HG03097 (cell line): ENCODE measurements around the gene AFF3.

ENCODE experiments used
- ATAC-seq: cut with Tn5 transposase; IDR thresholded peaks from one replicate; pipeline ENCODE4 v1.9.1; 2021; ENCODE audit not compliant: unreplicated experiment, low FRiP score

Gene AFF3

DNA sequence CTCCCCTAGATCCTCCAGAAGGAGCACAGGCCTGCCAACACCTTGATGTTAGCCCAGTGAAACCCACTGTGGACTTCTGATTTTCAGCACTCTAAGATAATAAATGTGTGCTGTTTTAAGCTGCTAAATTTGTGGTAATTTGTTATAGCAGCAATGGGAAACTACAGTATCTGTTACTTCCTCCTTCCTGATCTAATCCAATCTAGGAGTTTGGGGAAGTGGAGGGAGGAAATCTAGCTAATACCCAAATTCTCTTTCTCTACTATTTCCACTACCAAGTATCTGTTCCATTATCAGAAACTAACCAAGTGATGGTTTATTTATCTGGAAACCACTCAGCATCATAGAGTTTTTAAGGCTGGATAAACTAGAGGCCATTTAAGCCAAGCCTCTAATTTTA lies 64.9 kb downstream of the AFF3 start:
- ATAC-seq, result no peak

DNA sequence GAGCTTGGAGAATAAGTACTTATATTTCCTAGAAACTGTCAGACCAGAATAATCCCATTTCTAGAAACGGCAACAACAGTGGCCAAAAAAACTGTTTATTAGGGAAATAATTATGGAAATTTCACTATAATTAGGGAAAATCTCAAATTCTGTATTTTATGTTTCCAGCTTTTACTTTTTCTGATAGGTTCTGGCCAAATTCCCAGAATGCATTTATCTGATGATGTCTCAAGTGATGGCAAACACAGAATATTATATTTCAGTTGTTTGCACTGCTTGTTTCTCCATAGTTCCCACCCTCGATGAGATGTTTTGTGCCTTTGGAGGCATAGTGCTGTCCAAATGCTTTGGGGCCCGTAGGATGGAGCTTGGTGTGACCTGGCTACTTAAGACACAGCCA lies 66.9 kb downstream of the AFF3 start:
- ATAC-seq, result no peak

DNA sequence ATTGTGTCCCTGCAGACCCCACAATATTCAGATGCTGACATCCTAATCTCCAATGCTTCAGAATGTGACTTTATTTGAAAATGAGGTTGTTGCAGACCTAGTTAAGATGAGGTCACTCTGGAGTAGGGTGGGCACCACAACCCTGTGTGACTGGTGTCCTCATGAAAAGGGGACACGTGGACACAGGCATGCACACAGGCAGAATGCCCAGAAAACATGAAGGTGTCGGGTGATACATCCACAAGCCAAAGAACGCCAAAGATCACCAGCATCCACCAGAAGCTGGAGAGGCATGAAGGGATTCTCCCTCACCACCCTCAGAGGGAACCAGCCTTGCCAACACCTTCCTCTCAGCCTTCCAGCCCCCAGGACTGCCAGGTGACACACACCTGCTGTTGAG lies 69.3 kb downstream of the AFF3 start:
- no peak for ATAC-seq

DNA sequence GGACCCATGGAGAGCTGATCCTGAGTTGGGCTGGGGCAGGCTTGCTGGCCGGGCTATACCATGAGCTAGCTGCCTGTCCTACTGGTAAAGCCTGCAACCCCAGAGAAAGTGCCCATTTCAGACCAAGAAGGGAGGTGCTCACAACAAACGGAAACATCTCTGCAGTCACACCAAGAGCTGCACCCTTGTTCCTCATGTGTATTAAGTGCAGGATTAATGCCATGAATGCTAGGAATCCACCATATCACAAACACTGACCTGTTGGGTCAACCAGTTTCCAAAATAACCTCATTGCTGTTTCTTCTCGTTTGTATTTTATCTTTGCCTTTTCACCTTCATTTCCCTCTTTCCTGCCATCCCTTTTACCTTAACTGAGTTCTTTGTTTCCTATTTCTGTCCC lies 69.9 kb downstream of the AFF3 start:
- ATAC-seq, result no peak

DNA sequence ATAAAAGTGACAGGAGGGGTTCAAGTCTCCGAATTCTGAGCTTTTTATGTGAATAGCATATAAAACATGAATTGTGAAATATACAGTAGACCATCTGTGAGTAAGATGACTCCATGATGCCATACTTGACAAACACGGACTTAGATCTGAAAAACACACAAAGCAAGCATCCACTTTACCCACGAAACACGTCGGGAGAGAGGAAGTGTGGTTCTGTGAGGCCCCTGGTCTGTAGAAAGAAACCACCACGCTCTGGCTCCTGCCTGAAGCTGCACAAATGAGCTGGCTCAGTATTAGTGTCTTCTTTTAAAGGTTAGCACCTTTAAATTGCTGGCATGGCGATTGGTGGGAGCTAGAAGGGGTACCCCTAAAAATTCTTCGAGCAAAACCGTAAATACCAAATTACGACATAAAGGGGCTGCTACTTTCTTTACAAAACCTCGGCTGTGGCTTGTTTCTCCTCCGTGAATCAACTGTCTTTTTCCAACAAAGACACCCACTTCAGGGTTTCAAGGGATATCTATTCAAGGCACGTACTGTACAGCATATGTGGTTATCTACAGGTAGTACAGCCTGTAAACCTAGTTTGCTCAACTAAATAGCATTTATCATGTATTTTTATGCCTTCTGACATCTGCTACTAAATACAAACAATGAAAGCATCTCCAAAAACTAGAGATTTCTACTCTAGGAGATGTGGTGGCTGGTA lies 70.9 kb downstream of the AFF3 start:
- no peak for ATAC-seq

DNA sequence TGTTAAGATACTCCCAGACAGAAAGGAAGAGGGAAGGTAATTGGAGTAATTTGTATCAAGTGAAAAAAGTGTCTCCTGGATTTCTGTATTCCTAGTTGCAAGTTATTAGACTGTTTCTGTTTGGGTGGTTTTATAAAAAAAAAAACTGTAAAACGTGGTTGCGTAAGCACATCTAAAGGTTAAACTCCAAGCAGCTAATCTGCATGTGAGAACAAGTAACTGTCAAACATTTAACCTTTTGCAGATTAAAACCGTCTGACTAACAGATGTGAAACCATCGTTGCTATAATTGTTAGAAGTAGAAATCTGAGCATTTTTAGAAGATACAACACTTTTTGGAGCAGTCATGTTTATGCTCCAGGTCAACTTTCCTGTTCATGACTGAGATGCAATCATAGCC lies 72.3 kb downstream of the AFF3 start:
- no peak for ATAC-seq

DNA sequence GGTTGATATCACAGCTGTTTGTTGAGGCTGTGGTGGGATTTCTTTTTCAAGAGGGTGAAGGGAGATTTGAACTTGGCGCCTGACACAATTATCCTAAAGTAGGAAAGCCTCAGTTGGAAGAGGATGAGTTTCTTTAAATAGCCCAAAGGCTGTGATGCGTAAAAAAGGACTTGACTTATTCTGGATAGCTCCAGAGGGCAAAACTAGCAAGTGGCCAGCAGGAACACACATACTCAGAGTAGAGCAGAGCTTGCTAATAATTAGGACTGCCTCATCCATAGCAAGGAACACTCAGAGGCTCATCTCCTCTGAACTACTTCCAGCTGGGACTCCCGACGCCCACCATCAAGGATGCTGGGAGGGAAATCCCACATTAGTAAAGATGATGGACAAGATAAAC lies 74.0 kb downstream of the AFF3 start:
- ATAC-seq, result no peak

DNA sequence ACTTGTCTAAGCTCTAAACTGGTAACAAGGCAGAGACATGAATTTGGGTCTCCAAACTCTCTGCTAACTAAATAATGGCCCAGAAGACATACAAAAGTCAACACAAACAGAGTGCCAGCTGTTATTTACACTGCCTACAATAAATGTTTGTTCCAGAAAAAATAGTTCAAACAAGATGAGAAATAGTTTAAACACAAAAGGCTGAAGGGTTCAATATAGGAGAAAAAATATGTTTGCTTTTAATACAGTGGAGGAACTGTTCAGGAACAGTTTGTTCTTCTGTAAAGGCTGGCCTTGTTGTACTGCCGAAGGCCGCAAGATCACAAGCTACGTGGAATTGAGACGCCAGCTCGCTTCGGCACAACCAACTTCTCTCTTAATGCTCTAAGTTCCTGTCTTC lies 74.6 kb downstream of the AFF3 start:
- ATAC-seq, result no peak

DNA sequence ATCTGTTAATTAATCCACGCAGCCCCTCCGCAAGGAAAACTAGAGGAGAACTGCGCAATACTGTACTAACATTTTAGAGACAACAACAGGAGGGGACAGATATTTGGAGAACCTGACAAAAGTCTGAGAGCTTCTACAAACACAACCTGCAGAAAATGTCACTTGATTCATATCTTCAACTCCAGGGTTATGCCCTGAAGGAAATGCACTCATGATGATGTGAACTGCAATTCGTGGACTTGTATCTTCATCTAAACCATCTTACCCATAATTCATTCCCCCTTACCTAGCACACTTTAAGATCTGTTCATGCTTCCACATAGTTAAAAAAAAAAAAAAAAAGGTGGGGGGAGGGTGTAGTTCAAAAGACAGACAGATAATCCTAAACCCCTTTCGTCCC lies 75.5 kb downstream of the AFF3 start:
- ATAC-seq, result no peak

DNA sequence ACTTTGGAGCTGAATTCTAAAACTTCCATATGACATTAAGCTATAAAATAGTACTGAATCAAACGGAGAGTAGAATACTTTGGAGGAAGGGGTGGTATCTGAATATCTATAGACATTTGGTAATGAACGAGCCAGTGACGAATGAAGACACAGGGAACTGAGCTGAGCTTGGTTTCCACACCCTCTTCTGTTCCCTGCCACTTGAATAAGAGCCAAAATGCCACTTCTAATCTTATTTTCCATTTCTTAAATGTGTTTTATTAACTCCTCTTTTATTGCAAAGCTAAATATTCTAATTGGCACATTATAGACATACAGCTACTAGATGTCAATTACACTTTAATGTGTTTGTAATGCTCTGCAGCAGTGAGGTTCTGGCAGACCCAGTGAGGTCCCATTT lies 76.1 kb downstream of the AFF3 start:
- no peak for ATAC-seq

DNA sequence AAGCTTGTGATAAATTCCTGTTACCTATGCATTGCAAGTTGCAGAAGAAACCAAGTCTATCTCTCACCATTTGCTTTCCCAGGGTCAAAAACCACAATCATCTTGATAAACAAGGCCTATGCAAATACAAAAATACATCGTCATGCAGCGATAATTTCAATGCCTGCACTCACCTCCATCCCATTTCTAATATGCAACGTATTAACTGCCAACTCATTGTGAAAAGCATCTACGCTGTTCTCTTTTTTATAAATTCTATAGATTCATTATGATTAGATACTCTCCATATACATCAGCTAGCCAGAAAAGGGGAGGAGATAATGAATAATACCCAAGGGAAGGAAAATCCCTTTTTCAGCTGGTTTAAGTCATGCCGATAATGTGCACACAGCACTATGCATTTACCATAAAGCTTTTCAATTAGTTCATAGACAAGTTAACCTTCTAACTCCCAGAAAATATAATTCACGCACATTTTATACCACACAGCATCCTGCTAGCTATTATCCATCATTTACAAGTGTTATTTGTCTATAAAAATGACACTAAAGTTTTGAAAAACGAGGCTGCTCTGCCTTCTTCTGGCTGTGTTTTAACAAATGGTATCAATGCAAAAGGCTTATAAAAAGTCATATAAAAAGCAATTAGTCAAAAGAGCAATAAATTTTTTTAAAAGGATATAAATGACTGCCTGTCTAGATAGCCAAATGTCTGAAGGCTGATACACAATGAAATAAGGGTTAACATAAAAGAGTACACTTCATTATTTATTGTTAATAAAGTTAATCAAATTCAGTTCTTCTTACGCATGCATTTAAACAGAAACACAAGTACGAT lies 77.6 kb downstream of the AFF3 start:
- ATAC-seq, result no peak

DNA sequence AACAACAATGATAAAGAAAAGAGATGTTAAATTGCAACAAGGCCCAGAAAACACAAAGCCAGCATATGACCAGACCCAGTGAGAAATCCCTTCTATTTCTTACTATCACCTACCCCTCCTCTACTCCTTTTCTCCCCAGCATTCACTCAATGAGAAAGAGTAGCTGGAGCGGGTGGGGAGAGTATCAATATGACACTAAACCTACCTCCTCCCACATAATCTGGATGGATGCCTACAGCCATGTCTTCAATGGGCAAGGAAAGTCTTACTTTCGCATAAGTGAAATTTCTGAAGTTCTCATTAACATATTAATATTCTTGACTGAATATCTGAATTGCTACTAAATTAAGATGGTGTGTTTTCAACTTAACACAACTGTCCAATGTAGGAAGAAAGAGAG lies 78.2 kb downstream of the AFF3 start:
- no peak for ATAC-seq

DNA sequence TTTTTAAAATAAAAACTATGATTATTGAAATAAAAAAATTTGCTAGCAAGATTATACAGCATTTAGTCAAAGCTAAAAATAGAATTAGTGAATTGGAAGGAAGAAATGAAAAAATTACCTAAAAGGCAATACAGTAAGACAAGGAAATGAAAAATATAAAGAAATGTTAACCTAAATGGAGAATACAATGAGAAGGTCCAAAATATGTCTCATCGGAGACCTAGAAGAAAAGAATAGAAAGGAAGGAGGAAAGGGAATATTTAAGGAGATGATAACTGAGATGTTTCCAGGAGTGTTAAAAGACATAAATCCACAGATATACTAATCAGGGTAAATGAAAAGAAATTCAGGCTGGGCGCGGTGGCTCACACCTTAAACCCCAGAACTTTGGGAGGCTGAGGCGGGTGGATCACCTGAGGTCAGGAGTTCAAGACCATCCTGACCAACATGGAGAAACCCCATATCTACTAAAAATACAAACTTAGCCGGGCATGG lies 78.9 kb downstream of the AFF3 start:
- no peak for ATAC-seq

DNA sequence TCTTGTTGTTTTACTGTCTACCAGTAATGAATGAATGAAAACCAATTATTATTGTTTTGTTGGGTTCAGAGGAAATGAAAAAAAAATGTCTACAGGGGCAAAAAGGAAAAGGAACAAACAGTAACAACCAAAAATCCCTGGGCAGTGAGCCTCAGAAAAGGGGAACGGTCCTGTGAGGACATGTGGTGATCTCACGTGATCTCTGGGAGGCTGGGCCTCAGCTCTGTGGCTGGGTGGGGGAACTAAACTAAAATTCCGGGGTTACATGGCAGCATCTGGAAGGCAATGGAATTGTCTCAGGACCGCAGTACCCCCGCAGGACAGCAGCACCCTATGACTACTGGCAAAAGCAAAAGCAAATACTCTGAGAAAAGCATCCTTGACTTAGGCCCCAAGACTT lies 80.1 kb downstream of the AFF3 start:
- ATAC-seq, result no peak

DNA sequence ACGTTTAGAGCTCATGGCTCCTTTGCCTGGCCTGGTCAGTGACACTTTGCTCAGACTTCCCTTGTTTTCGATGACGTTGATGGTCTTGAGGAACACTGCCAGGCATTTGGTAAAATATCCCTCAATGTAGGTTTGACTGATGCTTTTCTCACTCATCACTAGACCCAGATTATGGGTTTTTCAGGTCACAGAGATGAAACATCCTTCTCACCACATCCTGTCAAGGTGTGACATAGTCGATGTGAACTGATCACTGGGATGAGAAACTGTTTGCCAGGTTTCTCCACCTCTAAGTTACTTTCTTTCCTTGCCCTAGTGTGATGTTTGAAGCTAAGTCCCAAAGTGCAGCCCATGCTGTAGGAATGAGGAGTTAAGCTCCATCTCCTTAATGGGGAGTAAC lies 81.5 kb downstream of the AFF3 start:
- ATAC-seq, result no peak

DNA sequence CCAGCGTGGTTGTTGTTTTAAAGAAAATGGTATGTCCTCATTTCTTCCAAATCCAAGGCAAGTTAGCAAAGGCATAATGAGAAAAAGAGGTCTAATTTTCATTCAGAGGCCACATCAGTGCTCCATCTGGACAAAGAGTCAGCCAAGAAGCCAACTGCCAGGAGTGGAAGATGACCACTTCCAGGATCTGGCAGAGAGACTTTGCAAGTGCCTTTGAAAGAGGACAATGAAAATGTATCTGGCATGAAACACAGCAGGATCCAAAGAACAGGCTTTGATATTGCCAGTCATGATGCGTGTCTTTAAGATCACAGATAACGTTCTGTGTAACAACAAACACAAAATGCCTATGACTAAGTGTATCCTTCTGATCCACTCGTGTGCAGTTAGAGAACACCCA lies 82.8 kb downstream of the AFF3 start:
- ATAC-seq, result no peak

DNA sequence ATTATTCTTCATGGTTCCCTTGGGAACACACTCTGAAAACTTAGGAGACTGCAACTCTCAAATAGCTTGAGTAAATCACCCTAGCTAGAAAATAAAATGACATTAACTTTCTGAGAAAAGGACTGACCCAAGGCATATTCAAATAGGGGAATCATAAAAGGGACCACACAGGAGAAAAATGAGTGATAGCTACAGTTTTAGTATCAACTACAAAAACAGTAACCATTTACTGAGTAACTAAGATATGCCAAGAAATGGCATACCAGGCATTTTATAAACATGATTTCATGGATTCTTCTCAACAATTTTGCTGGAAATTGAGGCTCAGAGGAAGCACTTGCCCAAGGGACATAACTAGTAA lies 84.5 kb downstream of the AFF3 start:
- no peak for ATAC-seq

DNA sequence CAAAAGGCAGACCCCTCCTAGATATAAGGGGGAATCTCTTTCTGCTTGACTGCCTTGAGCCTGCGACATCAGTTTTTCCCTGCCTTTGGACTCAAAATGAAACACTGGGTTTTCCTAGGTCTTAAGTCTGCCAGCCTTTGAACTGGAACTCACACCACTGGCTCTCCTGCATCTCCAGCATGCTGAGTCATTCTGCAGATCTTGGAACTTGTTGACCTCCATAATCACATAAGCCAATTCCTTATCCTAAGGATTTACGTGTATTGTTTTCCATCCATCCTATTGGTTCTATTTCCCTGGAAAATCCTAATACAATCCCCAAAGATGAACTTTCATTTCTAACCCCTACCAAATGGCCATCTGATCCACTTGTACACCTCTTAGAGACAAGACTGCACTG lies 88.0 kb downstream of the AFF3 start:
- ATAC-seq, result no peak

DNA sequence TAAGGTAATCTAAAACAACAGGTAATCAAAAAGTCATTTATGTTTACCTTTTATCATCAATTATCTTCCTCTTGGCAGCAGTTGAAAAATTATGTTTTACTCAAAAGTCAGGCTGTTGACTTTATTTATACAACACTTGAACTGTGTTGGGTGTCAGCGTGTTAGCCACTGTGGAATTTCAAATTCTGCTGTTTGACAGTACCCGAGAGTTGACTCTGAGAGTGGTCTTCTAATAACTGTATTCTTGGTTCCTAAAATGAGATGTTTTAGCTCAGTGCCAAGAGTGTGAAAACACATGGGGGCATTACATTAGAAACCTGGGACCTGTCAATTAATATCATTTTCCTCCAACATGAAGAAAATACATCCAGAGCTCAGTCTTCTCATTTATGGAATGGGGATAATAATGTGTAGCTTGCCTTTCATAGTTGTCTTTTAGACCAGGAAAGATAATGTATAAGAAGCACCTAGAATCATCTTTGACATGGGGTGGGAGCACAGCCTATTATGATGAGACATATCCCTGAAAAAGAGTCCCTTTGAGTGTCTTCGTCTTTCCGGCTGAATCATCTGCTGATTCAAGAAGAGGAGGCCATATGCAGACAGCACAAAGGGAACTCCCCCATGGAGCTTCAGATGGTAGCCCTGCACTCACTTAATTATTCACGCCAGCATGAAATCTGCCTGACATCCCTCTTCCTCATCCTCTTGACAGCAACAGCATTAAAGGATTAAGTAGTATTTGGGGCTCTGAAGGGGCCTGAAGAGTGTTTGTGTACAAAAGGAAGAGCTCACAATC lies 89.1 kb downstream of the AFF3 start:
- no peak for ATAC-seq

DNA sequence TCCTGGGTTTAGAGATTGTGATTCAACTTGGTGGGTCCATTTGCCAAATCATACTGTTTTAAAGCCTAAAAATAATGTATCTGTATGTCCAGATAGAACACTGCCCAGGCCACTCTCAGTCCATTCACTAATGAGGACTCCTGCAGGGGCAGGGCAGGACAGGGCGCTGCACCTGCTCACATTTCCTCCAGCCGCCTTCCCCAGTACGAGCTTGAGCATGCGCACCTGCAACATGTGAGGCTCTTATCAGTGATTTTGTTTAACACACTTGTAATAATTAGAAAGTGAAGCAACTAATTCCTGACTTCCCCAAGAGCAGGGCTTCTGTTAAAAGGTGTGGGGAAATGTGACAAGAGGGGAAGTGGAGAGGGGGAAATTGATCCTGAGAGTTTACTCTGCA lies 89.7 kb downstream of the AFF3 start:
- no peak for ATAC-seq

DNA sequence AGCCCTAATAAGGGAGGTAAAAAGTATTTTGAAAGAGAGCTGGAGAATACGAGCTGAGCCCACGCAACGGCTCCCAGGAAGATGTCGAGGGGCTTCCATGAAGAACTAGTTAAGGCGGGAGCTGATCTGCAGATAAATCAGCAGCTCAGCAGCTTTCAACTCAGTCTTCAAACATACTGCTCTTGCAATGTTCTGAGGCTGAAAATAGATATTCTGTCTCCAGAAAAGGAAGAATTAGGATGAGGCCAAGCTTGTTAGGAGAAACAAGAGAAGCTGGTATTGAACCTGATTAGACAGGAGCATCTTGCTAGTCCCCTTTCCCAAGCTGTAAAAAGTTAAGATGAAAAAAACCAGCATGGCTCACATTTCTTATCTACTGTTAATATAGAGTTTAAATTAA lies 91.1 kb downstream of the AFF3 start:
- no peak for ATAC-seq
